ENCODE results near the gene ATG5.

ATG5 gene

DNA sequence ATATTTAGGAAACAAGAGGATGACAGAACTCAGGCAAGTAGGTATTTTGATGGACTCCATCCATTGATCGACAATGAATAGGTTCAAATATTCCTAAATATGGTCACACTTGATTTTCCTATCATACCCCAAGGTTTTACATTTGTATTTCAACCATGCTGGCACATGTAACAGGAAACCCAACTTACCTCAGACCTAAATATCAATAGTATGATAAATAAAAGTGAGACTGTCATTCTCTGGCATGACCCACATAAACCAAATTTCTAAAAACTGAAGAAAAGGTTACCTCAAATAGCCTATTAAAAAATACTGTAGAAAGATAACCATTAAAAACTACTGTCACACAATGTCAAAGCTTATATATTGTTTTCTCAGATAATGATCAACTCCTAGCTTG lies 142.1 kb downstream of the ATG5 start:
- no peak for DNase-seq (ENCODE audit: insufficient read length)
- peak; percentile 17 for FAIRE-seq
- no peak for TF ChIP-seq TAF1 (IDR thresholded peaks at IDR 0.05; ENCODE audit: borderline replicate concordance, low read depth, low read length)
- no peak for TF ChIP-seq POLR2AphosphoS5 (IDR thresholded peaks at IDR 0.05; ENCODE audit: low read depth, low read length)
- no peak for TF ChIP-seq POLR2A (IDR thresholded peaks at IDR 0.05; ENCODE audit: low read depth, low read length)

GRCh38 chr6:106182455-106182854 lies 143.1 kb downstream of the ATG5 start:
- TF ChIP-seq POLR2AphosphoS5 (IDR thresholded peaks at IDR 0.05; ENCODE audit: low read depth, low read length) (peak; percentile 46; the same call in 1 of the 2 replicates), POLR2A (IDR thresholded peaks at IDR 0.05; ENCODE audit: low read depth, low read length) (no peak)
- DNase-seq (ENCODE audit: insufficient read length) = no peak

GRCh38 chr6:106181664-106182418 lies 143.7 kb downstream of the ATG5 start:
- TF ChIP-seq TAF1 (IDR thresholded peaks at IDR 0.05; ENCODE audit: borderline replicate concordance, low read depth, low read length) (no peak), POLR2A (IDR thresholded peaks at IDR 0.05; ENCODE audit: low read depth, low read length) (no peak), POLR2AphosphoS5 (IDR thresholded peaks at IDR 0.05; ENCODE audit: low read depth, low read length) (no peak)
- DNase-seq (ENCODE audit: insufficient read length) (no peak), FAIRE-seq (no peak)

More at GRCh38 chr6:106182455-106182854, 143.1 kb downstream of the ATG5 start:
- FAIRE-seq = peak; percentile 95

- FAIRE-seq (peak; percentile 83), DNase-seq (ENCODE audit: insufficient read length) (no peak)
- no peak for TF ChIP-seq POLR2A (IDR thresholded peaks at IDR 0.05; ENCODE audit: low read depth, low read length)
- TF ChIP-seq POLR2AphosphoS5 (IDR thresholded peaks at IDR 0.05; ENCODE audit: low read depth, low read length) = no peak
- no peak for TF ChIP-seq TAF1 (IDR thresholded peaks at IDR 0.05; ENCODE audit: borderline replicate concordance, low read depth, low read length)
Measured at GRCh38 chr6:106180208-106180607, 145.4 kb downstream of the ATG5 start.

GRCh38 chr6:106178900-106179299 lies 146.7 kb downstream of the ATG5 start:
- TF ChIP-seq POLR2AphosphoS5 (IDR thresholded peaks at IDR 0.05; ENCODE audit: low read depth, low read length) (no peak), POLR2A (IDR thresholded peaks at IDR 0.05; ENCODE audit: low read depth, low read length) (no peak), TAF1 (IDR thresholded peaks at IDR 0.05; ENCODE audit: borderline replicate concordance, low read depth, low read length) (no peak)

GRCh38 chr6:106177786-106178185 lies 147.8 kb downstream of the ATG5 start:
- TF ChIP-seq POLR2A (IDR thresholded peaks at IDR 0.05; ENCODE audit: low read depth, low read length) (no peak), TAF1 (IDR thresholded peaks at IDR 0.05; ENCODE audit: borderline replicate concordance, low read depth, low read length) (no peak), POLR2AphosphoS5 (IDR thresholded peaks at IDR 0.05; ENCODE audit: low read depth, low read length) (no peak)
- DNase-seq (ENCODE audit: insufficient read length) (no peak), FAIRE-seq (no peak)

More at GRCh38 chr6:106178900-106179299, 146.7 kb downstream of the ATG5 start:
- DNase-seq (ENCODE audit: insufficient read length) (no peak), FAIRE-seq (no peak)

GRCh38 chr6:106173124-106173879 lies 152.3 kb downstream of the ATG5 start:
- no peak for FAIRE-seq
- no peak for TF ChIP-seq TAF1 (IDR thresholded peaks at IDR 0.05; ENCODE audit: borderline replicate concordance, low read depth, low read length)
- TF ChIP-seq POLR2A (IDR thresholded peaks at IDR 0.05; ENCODE audit: low read depth, low read length) = no peak
- no peak for TF ChIP-seq POLR2AphosphoS5 (IDR thresholded peaks at IDR 0.05; ENCODE audit: low read depth, low read length)
- DNase-seq (ENCODE audit: insufficient read length) = no peak

- FAIRE-seq (no peak), DNase-seq (ENCODE audit: insufficient read length) (no peak)
- TF ChIP-seq POLR2A (IDR thresholded peaks at IDR 0.05; ENCODE audit: low read depth, low read length) (no peak), TAF1 (IDR thresholded peaks at IDR 0.05; ENCODE audit: borderline replicate concordance, low read depth, low read length) (no peak), POLR2AphosphoS5 (IDR thresholded peaks at IDR 0.05; ENCODE audit: low read depth, low read length) (no peak)
Measured at GRCh38 chr6:106170030-106170791, 155.3 kb downstream of the ATG5 start.

DNA sequence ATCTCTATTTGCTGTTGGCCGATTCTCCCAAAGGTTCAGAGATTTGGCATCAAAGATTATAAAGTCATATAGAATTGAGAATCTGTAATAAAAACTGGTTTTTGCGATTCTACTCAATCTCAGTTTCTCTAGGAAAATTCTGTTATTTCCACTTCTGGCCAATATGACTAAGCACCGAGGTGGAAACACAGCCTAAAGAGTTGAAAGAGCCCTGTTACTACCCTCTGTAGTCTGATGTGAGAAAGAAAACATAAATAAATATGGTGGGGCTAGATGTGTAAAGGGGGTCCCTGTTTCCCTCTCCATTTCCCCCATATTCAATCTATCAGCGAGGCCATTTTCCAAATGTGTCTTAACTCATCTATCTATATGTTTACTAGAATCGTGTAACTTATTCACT lies 156.0 kb downstream of the ATG5 start:
- FAIRE-seq (no peak), DNase-seq (ENCODE audit: insufficient read length) (no peak)
- TF ChIP-seq TAF1 (IDR thresholded peaks at IDR 0.05; ENCODE audit: borderline replicate concordance, low read depth, low read length) (no peak), POLR2A (IDR thresholded peaks at IDR 0.05; ENCODE audit: low read depth, low read length) (no peak), POLR2AphosphoS5 (IDR thresholded peaks at IDR 0.05; ENCODE audit: low read depth, low read length) (no peak)

- DNase-seq (ENCODE audit: insufficient read length) = no peak
- FAIRE-seq = peak; percentile 74
Measured at GRCh38 chr6:106168097-106168888, 157.3 kb downstream of the ATG5 start.

More at GRCh38 chr6:106168097-106168888, 157.3 kb downstream of the ATG5 start:
- TF ChIP-seq POLR2AphosphoS5 (IDR thresholded peaks at IDR 0.05; ENCODE audit: low read depth, low read length) (no peak), POLR2A (IDR thresholded peaks at IDR 0.05; ENCODE audit: low read depth, low read length) (no peak), TAF1 (IDR thresholded peaks at IDR 0.05; ENCODE audit: borderline replicate concordance, low read depth, low read length) (no peak)

Measured in GM12892 (cell line).